AG09319 (cell line): ENCODE data around the gene IFNAR2.
"Not testable (repeated sequence)": the region's sequence is repeated elsewhere in the genome, so short reads cannot be mapped to it uniquely, and the experiment has no call there.

ENCODE experiments used
- DNase-seq: peaks from one replicate; pipeline ENCODE4 v3.0.0-alpha.2; 2010; ENCODE audit warnings: low read depth; ENCODE audit errors: extremely low read depth
- TF ChIP-seq, protein P1 (sequence below): IDR thresholded peaks from 2 replicates; pipeline ENCODE4 v1.5.1; 2011; ENCODE audit warnings: low read depth, mild to moderate bottlenecking, inconsistent platforms, low read length, moderate library complexity

The IFNAR2 gene

DNA sequence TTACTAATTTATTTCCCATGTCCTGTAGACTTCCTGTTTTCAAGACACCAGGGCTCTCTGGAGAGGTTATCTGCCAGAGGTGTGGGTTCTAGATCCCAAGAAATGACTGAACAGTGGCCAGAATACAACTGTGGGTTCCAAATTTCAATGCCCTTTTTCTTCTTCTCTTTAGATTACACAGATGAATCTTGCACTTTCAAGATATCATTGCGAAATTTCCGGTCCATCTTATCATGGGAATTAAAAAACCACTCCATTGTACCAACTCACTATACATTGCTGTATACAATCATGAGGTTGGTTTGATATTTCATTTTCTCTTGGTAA lies 15.0 kb downstream of the IFNAR2 start:
- TF ChIP-seq, protein P1, sequence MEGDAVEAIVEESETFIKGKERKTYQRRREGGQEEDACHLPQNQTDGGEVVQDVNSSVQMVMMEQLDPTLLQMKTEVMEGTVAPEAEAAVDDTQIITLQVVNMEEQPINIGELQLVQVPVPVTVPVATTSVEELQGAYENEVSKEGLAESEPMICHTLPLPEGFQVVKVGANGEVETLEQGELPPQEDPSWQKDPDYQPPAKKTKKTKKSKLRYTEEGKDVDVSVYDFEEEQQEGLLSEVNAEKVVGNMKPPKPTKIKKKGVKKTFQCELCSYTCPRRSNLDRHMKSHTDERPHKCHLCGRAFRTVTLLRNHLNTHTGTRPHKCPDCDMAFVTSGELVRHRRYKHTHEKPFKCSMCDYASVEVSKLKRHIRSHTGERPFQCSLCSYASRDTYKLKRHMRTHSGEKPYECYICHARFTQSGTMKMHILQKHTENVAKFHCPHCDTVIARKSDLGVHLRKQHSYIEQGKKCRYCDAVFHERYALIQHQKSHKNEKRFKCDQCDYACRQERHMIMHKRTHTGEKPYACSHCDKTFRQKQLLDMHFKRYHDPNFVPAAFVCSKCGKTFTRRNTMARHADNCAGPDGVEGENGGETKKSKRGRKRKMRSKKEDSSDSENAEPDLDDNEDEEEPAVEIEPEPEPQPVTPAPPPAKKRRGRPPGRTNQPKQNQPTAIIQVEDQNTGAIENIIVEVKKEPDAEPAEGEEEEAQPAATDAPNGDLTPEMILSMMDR = no peak
- DNase-seq = no peak

DNA sequence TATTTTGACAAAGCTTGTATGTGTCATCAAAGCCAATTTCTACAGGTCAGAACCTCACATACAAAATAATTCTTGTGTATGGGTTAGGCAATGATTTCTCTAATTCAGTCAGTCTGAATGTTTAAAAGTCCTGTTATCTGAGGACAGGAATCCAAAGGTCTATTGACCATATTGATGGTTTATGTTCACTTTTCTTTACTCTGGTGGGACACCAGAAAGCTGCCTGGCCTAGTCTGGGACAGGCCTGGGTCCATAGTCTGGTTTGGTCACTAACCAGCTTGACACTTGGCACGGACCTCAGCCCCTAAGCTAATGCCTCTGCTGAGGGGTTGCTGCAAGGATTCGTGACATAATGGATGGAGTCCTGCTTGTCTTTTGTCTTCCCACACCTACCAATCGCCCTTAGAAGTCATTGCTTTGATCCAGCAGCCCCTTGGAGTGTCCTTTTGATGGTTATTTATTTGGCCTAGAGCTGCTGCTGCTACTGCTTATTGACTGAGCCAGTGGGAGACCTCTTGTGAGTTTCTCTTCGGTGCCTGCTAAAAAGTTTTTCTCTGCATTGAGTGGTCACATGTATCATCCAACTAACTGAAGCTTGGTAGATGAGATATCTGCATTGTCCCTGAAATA lies 15.7 kb downstream of the IFNAR2 start:
- TF ChIP-seq, protein P1 = no peak
- DNase-seq = no peak

DNA sequence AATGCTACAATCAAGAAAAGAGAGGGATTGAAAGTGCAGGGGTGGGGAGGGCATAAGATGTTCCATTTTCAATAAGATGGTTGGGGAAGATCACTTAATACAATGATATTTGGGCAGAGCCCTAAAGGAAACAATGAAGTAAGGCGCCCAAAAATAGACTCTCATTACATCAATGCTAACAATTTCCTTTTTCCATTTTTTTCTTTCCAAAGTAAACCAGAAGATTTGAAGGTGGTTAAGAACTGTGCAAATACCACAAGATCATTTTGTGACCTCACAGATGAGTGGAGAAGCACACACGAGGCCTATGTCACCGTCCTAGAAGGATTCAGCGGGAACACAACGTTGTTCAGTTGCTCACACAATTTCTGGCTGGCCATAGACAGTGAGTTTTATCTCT lies 16.8 kb downstream of the IFNAR2 start:
- TF ChIP-seq, protein P1 = no peak
- no peak for DNase-seq

- TF ChIP-seq, protein P1 = no peak
- no peak for DNase-seq
Observed at GRCh38 chr21:33246963-33247362, 17.2 kb downstream of the IFNAR2 start.

- TF ChIP-seq, protein P1 = no peak
- DNase-seq = no peak
Observed at GRCh38 chr21:33247599-33247998, 17.9 kb downstream of the IFNAR2 start.

GRCh38 chr21:33249331-33250002 lies 19.7 kb downstream of the IFNAR2 start:
- no peak for DNase-seq
- TF ChIP-seq, protein P1 = no peak

GRCh38 chr21:33251119-33251518 lies 21.4 kb downstream of the IFNAR2 start:
- TF ChIP-seq, protein P1 = no peak
- DNase-seq = no peak

GRCh38 chr21:33253382-33253781 lies 23.6 kb downstream of the IFNAR2 start:
- DNase-seq = not testable (repeated sequence)
